ENCODE results near the gene KREMEN2.
"Not testable (repeated sequence)": the region's sequence is repeated elsewhere in the genome, so short reads cannot be mapped to it uniquely, and the experiment has no call there.

The KREMEN2 gene

GRCh38 chr16:2939968-2940367 is 24.1 kb upstream of the KREMEN2 start:
- in situ Hi-C loops (cut with MboI; ENCODE audit: low sequenced_read_pairs, unreplicated experiment), result no loop called here

GRCh38 chr16:2942045-2942444 is 22.0 kb upstream of the KREMEN2 start:
- no peak for TF ChIP-seq CTCF (IDR thresholded peaks at IDR 0.05; ENCODE audit: borderline replicate concordance, control extremely low read depth, extremely low read depth, insufficient read depth, missing control alignments)
- no peak for DNase-seq (ENCODE audit: low spot score)
- in situ Hi-C loops (cut with MboI; ENCODE audit: low sequenced_read_pairs, unreplicated experiment), result no loop called here

More at GRCh38 chr16:2939968-2940367, 24.1 kb upstream of the KREMEN2 start:
- no peak for DNase-seq (ENCODE audit: low spot score)
- TF ChIP-seq CTCF (IDR thresholded peaks at IDR 0.05; ENCODE audit: borderline replicate concordance, control extremely low read depth, extremely low read depth, insufficient read depth, missing control alignments), result no peak

GRCh38 chr16:2943716-2944115 is 20.4 kb upstream of the KREMEN2 start:
- in situ Hi-C loops (cut with MboI; ENCODE audit: low sequenced_read_pairs, unreplicated experiment); DNase-seq (ENCODE audit: low spot score): not testable (repeated sequence)

- no peak for TF ChIP-seq CTCF (IDR thresholded peaks at IDR 0.05; ENCODE audit: borderline replicate concordance, control extremely low read depth, extremely low read depth, insufficient read depth, missing control alignments)
Observed at GRCh38 chr16:2946649-2947048, 17.4 kb upstream of the KREMEN2 start.

GRCh38 chr16:2948807-2949704 is 15.0 kb upstream of the KREMEN2 start:
- no peak for DNase-seq (ENCODE audit: low spot score)
- no peak for TF ChIP-seq CTCF (IDR thresholded peaks at IDR 0.05; ENCODE audit: borderline replicate concordance, control extremely low read depth, extremely low read depth, insufficient read depth, missing control alignments)
- in situ Hi-C loops (cut with MboI; ENCODE audit: low sequenced_read_pairs, unreplicated experiment), result no loop called here

More at GRCh38 chr16:2946649-2947048, 17.4 kb upstream of the KREMEN2 start:
- in situ Hi-C loops (cut with MboI; ENCODE audit: low sequenced_read_pairs, unreplicated experiment), result no loop called here
- DNase-seq (ENCODE audit: low spot score), result no peak

- no peak for TF ChIP-seq CTCF (IDR thresholded peaks at IDR 0.05; ENCODE audit: borderline replicate concordance, control extremely low read depth, extremely low read depth, insufficient read depth, missing control alignments)
- in situ Hi-C loops (cut with MboI; ENCODE audit: low sequenced_read_pairs, unreplicated experiment), result no loop called here
- no peak for DNase-seq (ENCODE audit: low spot score)
Observed at GRCh38 chr16:2949705-2950352, 14.2 kb upstream of the KREMEN2 start.

- DNase-seq (ENCODE audit: low spot score), result no peak
- in situ Hi-C loops (cut with MboI; ENCODE audit: low sequenced_read_pairs, unreplicated experiment), result no loop called here
- no peak for TF ChIP-seq CTCF (IDR thresholded peaks at IDR 0.05; ENCODE audit: borderline replicate concordance, control extremely low read depth, extremely low read depth, insufficient read depth, missing control alignments)
Observed at GRCh38 chr16:2950353-2950724, 13.7 kb upstream of the KREMEN2 start.
